Ecto neural progenitor cell (in vitro differentiated cells): ENCODE data around the gene CCDC12.
"Not testable (repeated sequence)": the region's sequence is repeated elsewhere in the genome, so short reads cannot be mapped to it uniquely, and the experiment has no call there.

Experiments
- DNase-seq: peaks from one replicate; pipeline ENCODE4 v3.0.0-alpha.2; 2018; ENCODE audit warnings: low spot score

Gene CCDC12

DNA sequence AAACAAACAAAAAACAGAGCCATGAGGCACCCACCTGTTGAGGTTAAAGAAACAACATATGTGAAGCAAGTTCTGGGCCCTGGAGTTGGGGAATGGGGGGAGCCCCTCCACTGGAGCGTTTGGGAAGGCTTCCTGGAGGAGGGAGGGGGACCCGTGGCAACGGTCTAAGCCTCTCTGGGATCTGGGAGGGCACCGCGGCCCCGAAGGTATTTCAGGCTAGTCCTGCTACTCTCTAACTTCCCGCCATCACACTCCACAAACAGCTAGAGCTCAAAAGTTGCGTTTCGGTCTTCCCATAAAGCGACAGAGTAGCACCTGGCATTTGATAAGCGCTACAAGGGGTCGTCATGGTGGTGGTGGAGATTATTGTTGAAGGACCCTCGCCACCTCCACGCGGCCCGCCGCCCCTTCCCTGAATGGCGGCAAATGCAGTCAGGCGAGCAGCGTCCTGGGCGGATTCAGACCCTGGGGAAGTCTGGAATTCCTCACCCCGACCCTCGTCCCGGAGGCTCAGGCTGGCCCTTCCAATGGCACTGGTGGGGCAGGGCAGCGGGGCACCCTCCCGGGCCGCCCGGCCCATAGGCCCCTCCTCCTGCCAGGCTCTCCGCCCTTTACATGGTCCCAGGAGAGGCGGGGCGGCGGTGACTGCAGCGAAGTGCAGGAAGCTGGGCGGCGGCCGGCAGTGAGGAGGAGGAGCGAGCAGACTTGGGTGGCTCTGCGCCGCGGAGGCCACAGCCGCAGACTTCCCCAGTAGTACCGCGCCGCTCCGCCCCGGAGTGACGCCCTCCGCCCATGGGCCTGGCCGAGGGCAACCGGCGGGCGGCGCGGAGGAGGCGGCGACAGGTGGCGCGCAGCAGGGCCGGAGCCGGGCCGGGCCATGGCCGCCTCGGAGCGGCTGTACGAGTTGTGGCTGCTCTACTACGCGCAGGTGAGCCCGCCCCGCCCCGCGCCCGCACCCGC is 2.7 kb upstream of the CCDC12 start, which contains the start of gene NBEAL2:
NBEAL2 (plus strand) TSS at position 682 of the 960 bp plus-strand sequence; CDS start at position 878, 196 bp downstream.
- DNase-seq, result peak; percentile 94

DNA sequence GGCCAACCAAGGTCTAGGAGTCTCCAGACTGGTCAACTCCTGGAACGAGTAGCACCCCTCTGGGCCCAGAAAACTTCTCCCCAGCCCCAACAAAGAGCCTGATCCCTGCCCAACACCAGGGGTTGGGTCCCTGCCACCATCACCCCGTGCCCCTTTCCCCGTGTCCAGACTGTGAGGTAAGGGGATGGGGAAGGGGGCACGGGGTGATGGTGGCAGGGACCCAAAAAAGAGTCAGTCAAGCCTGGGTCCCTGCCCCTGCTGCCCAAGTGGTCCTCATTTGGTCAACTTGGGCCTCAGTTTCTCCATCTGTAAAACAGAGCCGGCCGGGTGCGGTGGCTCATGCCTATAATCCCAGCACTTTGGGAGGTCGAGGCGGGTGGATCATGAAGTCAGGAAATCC is 1.8 kb upstream of the CCDC12 start:
- no peak for DNase-seq

DNA sequence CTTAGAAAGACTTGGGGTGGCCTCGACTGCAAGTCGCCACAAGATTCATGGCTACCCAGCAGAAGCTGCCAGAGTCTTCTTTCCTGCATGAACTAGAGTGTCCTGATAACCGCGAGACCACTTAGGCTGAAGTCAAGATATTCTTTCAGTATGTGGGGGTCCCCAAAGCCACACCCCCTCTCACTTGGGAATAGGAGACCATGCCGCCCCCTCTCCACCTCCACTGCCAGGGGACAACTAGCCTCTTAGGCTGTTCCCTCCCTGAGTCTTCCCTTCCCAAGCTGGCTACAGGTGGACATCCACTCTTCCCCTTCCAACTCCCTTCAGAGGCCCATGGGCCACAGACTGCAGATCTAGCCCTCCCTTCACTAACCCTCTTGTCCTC is 1.3 kb upstream of the CCDC12 start:
- no peak for DNase-seq

DNA sequence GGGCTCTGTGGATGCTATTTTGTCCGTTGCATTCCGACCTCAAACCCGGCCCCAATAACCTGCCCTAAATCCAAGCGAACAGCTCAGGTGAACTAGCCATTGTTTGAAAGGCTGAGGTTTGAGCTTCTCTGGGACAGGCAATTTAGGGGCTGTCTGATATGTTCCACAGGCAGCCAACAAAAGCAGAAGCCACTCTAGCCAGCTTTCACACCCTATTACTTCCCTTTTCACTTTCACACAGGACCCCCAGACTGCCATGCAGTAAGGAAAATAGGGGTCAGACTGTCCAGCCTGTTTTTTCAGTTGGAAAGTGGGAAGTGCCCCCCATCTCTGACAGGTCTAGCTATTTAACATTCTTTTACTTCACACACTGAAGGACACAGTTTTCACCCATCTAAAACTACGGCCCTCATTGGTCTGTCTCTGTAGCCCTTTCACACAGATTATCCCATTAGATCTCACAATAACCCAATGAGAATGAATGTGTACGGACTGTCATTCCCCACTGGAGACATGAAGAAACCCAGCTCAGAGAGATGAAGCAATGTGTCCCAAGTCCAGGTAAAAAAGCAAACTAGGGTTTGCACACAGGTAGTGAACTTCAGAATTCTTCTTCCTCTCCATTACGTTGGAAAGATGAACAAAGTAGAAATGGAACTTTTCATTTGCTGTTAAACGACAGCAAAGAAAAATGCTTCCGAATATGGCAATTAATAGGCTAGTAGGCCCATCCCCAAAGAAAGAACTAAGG is 1.9 kb downstream of the CCDC12 start:
- no peak for DNase-seq

DNA sequence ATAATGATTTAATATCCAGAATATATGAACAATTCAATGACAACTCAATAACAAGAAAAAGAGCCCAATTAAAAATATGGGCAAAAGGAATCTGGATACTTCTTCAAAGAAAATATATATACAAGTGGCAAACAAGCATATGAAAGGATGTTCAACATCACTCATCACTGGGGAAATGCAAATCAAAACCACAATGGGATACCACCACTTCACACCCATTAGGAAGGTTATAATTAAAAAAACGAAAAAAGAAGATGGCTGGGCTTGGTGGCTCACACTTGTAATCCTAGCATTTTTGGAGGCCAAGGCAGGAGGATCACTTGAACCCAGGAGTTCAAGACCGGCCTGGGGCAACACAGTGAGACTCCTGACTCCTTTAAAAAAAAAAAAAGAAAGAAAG is 4.1 kb downstream of the CCDC12 start:
- DNase-seq, result no peak

DNA sequence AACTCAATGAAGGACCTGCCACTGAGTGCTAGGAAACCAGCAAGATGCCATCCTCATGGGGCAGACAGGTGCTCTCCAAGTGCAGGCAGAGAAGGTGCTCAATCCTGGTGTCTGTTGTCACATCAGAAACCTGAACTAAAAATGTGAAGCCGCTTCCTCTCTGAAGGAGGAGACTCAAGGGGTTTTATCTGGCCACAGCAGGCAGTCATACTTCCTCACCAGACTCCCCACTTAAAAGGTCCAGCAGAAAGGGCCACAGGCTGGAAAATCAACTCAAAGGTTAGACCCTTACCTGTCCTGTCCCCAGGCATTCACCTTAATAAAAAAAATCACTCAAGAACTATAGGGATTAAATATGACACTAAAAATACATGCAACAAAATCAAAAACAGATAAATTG is 4.8 kb downstream of the CCDC12 start:
- no peak for DNase-seq

DNA sequence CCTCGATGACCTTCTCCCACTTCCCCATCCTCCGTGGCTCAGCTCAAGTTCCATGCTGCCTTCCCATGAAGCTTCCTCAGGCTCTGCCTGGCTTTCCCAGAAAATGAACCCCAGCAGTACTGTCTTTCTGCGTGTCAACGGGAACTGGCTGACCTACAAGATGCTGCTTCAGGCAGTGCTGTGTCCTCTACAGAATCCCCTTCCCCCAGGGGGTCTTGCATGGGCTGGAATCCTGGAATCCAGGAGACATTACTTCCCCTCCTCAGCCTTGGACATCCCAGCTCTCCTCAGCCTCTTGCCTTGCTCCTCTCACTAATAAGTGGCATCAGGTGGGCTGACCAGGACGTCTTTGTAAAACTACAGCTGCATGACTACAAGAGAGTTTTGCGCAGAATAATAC is 5.4 kb downstream of the CCDC12 start:
- DNase-seq, result no peak

DNA sequence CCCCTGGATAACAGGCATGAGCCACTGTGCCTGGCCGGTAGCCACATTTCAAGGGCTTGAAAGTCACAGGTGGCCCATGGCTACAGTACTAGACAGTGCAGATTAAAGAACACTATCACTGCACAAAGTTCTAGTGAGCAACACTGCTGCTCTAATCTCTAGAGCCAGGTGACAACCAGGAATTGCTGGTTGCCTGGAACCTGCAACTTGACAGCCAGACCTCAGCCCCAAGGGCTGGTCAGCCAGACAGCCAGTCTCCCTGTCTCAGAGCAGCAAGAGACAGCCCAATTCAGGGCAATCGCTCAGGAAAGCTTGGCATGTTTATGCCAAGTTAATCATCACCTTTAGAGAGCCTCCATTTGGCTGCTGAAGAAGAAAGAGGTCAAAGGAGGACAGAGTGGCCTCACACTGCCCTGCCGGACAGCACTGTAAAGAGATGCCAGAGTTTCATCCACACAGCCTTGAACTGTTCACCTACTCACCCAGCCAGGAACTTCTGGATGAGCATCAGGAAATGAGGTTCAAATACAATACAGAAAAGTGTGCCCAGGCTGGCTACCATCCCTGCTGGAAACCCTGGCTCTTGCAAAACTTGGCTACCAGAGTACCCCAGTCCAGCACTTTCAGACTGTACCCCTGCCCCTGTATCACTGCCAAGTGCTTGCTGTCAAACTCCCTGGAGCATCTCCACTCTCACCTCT is 6.0 kb downstream of the CCDC12 start:
- no peak for DNase-seq

DNA sequence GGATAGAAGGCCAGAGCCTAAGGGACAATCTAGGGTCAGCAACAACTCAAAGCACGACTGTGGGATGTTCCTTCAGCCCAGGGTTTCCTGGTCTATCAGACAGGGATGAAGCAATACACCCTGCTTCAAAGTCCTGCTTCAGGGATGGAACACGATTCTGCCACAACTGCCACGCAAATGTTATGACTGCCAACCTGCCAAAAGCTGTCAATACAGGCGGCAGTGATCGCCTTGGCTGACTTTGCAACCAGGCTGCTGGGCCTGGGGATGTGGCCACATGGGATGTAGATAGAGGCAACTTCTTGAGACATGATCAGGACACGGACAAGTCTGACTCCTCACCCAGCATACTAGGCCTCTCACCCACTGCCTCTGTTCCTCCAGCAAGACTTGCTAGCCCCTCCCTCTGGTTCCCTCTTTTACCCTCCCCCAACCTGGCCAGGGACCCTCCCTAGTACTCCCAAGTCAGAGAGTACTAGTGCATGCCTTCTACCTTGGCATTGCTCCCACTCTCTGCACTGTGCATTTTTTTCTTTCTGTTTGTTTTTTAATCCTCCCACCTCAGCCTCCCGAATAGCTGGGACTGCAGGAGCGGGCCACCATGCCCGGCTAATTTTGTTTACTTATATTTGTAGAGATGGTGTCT is 7.6 kb downstream of the CCDC12 start:
- no peak for DNase-seq

DNA sequence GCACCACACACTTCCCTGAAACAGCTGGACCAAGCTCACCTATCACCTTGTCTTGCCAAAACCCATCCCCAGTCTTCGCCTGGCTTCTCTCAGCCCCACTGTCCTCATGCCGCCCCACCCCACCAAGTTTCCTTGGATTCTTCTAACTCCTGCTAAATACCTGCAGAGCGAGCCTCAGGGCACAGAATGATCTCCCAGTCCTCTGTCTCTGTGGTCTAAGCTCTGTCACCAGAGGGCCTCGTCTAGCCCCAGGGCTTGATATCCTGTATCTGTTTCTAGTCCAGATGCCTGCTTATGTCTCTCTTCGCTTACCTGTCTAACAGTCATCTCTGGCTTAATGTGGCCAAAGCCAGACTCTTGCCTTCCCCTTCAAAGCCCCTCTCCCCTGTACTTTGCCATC is 9.7 kb downstream of the CCDC12 start:
- no peak for DNase-seq

DNA sequence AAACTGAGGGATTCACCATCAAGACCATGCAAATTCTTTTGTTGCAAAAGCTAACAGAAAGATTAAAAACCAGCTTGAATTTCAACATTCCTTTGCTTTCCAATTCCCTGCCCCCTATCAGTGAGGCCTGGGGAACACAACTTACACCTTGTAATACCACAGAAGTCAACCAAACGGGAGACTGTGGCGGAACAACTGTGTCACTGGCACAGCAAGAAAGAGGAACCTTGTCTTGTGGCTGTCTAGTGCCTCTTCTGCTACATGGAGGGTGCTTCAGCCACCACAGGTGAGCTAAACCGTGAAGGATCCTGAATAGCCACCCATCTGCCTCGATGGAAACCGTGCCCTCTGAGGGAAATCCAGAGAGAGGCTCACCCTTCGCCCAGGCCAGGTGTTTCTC is 11.4 kb downstream of the CCDC12 start:
- no peak for DNase-seq

DNA sequence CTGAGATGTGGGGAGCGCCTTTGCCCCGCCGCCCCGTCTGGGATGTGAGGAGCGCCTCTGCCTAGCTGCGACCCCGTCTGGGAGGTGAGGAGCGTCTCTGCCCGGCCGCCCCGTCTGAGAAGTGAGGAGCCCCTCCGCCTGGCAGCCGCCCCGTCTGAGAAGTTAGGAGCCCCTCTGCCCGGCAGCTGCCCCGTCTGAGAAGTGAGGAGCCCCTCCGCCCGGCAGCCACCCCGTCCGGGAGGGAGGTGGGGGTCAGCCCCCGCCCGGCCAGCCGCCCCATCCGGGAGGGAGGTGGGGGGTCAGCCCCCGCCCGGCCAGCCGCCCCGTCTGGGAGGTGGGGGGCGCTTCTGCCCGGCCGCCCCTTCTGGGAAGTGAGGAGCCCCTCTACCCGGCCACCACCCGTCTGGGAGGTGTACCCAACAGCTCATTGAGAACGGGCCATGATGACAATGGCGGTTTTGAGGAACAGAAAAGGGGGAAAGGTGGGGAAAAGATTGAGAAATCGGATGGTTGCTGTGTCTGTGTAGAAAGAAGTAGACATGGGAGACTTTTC is 12.4 kb downstream of the CCDC12 start:
- not testable (repeated sequence) for DNase-seq

DNA sequence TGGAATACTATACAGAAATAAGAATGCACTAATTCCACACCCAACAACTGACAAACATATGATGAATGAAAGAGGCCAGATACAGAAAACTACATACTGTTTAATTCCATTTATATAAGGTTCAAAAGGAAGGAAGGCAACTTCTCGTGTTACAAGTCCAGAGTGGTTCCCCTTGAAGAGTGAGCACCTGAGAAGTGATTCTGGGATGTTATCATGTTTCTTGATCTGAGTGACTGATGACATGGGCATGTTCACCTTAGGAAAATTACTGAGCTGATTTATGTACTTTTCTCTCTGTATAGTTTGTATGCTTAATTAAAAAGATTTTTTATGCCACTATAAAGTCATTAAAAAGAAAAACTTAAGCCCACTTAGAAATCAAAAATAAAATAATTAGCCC is 13.6 kb downstream of the CCDC12 start:
- no peak for DNase-seq

DNA sequence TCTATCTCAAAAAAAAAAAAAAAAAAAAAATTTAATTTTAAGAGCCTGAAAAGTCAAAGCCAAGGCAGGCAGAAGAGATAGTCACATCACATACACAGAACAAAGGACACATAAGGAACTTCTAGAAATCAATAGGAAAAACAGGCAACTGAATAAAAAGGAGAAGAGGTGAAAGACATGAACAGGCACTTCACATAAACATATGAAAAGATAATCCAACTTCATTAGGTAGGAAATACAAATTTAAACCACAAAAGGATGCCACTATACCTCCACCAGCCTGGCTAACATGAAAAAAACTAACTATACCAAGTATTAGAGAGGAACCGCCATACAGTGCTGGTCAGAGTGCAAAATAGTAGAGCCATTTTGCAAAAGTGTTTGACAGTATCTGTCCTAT is 14.1 kb downstream of the CCDC12 start:
- no peak for DNase-seq

DNA sequence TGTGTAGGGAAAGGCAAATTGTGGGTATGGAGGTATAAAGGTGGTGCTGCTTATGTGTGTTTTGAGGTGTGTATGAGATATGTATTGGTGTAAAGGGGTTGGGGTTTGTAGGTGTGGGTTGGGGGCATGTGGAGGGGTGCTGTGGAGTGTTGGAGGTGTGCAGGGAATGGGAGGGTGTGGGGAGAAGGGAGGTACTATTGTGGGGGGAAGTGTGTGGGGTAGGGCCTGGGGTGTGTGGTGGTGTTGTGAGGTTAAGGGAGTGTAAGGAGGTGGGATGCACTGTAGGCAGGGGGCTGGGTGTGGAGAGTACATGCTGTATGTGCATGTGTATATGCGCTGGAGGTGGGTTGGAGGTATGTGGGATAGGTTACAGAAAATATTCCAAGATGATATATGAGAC is 15.7 kb downstream of the CCDC12 start:
- no peak for DNase-seq

DNA sequence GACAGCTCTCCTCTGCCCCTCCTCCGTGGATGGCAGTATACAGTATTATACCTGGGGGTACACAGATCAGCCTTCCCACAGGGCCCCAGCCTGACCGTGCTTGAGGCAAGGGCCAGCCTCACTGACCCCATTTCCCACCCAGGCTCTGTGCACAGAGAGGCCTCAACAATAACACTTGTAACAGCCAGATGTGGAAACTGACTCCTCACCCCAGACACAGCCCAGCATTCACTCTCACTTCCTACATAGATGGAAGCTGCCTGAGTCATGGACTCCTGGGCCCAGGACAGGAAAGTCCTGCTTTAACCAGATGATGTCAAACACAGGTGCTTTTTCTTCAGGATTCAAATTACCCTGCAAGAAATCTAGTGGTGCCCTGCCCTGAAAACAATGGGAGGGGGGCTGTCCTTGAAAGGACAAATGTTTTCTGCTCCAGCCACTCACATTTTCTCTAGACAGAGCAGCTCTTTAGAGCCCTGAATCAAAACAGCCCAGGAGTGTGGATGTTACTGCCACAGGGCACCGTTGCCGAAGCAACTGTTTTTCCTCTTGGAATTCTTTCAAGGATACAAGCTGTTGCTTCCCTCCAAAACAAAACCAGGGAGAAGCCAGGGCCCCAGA is 16.4 kb downstream of the CCDC12 start:
- peak; percentile 52 for DNase-seq

DNA sequence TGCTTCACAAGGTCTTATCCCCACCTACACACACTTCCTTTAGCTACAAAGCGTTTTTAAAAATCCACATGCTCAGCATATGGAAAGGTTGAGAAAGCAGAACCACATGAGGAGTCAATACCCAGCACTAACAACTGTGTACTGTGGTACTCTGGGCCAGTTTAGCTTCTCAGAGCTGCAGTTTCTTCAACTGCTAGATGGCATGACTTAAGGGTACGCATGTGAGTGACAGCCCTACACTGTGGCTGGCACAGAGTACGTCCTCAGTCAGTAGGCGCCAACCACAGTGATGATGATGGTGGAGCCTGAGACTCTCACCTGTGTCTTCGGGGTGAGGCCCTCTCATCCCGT is 17.4 kb downstream of the CCDC12 start:
- DNase-seq, result no peak

DNA sequence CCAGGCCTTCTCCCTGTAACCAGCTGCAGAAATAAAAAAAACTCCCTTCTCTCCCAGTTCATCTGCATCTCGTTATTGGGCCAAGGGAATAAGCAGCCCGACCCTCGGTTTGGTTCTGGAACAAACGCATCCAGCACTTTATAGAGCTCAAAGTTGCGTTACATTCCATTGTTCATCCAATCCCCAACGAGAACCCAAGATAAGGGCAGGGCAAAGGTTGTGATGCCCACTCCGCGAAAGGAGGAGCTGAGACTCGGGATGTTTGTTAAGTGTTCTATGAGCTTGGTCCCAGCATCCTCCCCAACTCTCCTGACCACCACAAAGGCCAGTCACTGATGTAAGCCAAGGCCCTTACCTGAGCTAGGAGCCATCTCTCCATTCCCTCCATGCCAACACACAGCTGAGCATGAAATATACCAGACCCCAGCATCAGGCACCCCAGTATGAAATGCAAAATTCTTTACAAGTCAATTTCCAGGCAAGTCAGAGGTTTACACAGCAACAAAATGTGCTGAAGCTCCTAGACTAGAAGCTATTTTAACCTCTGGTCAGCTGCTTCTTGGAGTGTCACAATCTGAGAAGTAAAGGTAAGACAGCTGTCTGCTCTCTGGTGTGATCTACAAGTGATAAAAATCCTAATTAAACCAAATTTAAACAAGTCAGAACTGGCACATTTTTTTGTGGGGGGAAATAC is 17.9 kb downstream of the CCDC12 start:
- DNase-seq, result no peak

DNA sequence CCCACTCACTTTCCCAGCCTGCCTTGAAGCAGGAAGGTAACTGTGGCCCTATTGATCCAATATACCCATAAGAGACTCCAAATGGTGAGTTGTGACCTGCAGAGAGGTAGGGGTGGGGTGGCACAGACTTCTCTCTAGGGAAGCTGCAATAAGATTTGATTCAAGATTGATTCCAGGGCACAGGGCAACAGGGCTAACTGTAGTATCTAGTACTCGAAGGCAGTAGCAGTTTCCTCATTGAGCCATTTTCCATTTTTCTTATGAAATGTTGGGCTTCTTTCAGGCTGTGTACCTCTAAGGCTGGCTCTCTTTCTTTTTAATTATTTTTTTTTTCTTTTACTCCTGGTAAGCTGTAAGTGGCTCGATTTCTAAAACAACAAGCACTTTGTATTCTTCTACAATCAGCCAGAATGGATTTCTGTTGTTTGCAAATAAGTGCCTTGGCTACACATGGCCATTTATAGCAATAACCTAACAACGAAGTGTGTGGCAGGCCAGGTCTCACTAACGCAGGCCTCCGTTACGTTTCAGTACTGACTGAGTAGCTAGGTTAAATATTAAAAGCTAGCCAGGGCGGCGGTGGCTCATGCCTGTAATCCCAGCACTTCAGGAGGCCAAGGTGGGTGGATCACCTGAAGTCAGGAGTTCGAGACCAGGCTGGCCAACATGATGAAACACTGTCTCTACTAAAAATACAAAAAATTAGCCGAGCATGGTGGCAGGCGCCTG is 19.3 kb downstream of the CCDC12 start:
- DNase-seq, result no peak

DNA sequence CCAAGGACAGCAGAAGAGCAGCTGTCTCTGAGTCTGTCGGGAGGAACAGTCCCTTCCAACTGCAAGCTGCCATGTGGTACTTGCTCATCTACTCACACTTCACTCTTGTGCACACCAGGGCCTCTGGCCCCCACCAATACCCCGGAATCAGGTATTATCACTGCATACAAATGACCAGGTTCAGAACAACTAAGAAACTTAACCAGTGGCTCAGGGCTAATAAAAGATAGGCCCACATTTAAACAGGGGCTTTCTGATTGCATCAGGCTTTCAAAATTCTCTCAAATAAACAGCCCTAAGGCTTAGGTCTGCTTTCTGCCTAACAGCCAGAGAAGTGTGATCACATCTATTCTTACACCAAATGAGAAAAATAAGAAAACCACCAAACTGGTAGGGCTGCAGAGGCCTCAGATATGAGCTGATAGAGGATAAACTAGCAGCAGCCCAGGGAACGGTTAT is 20.7 kb downstream of the CCDC12 start:
- no peak for DNase-seq
